Activated naive CD8-positive, alpha-beta T cell treated with anti-CD3 and anti-CD28 coated beads, Interleukin-2, amount 10 ng/mL, durations not matched to agents 7 days and 5 days (primary cell): ENCODE measurements around the gene FBXL13. TPM values are rescaled to one million over a fixed set of nuclear protein-coding genes. Genes with fewer than 3 reads are reported as not detected.

Experiments used
- total RNA-seq, 2 experiments: library from RNA; stranded (reverse); gene quantifications; one replicate each; pipeline ENCODE4 v1.2.3, GENCODE V29; 2021

Gene FBXL13
- total RNA-seq, 2 experiments from 2014 or later = 0.65 to 1.4 TPM

Other genes starting within 250 kb of the FBXL13 start
- not detected for gene LRRC17, start 161.8 kb downstream of the FBXL13 start, total RNA-seq
- 10 to 100 TPM; 22.1 to 27.7 TPM for gene ARMC10, start 344 bp upstream of the FBXL13 start, total RNA-seq
- gene NAPEPLD, start 74.3 kb upstream of the FBXL13 start, total RNA-seq = 10 to 100 TPM in 1 of 2 experiments, 1 to 10 TPM in 1; 9.8 to 10.9 TPM
- 10 to 100 TPM; 57.0 to 62.2 TPM for gene PMPCB, start 222.6 kb upstream of the FBXL13 start, total RNA-seq